SH-SY5Y (cell line): ENCODE data around the gene POTEE.
"Not testable (repeated sequence)": the region's sequence is repeated elsewhere in the genome, so short reads cannot be mapped to it uniquely, and the experiment has no call there.

Experiments
- GATA2 ChIP-seq: IDR thresholded peaks from 2 replicates; pipeline ENCODE4 v1.6.1; 2011; ENCODE audit warnings: mild to moderate bottlenecking, low read depth, low read length
- GATA3 ChIP-seq: IDR thresholded peaks from 2 replicates; pipeline ENCODE4 v1.6.1; 2011; ENCODE audit warnings: low read depth, mild to moderate bottlenecking, low read length, moderate library complexity

DNA sequence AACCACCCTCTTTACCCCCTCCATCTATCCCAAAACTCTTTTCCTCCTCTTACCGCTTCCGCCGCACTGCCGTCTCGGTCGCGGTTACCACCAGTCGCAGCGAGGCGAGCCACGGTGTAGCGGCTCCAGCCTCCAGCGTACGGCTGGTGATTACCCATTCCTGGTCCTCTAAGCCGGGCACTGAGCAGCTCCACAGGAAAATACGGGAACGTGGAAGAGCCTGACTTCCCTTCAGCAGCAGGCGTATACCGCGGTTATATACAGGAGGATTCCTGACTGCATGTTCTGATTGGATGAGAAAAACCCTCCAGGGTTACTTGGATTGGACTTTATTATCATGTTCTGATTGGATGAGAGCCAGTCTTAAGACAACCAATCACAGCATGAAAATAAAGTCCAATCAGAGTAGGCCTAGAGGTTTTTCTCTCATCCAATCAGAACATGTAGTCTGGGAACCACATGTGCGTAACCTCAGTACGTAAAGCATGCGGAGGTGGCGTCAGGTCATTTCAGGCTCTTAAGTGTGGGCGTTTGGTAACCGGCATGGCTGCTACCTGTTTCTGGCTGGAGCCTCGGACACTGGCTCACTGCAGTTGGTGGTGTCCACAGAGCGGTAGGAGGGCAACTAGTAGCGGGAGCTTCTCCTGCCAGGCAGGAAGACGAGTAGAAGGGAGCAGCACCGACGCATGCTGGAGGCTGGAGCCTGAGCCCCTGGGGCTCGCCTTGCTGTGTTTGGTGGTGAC, at the start of gene POTEE:
- TF ChIP-seq GATA2, GATA3: not testable (repeated sequence)
